Activated T-helper 1 cell treated with anti-CD3 and anti-CD28 coated beads, Interleukin-12 subunit alpha, Interleukin-12 subunit beta, Interleukin-2, Interleukin-4 antibody, amounts not matched to agents 30 ng/mL and 10 ng/mL and 1 ng/mL, durations not matched to agents 14 hours and 24 hours and 36 hours (primary cell): Measurements from ENCODE around the gene OBSCN. TPM values are rescaled to one million over a fixed set of nuclear protein-coding genes. Genes with fewer than 3 reads are reported as not detected.

Experiments used
- DNase-seq: peaks from one replicate; pipeline ENCODE4 v3.0.0; 2021; ENCODE audit warnings: low spot score
- H3K27ac Mint-ChIP-seq: one replicate; pipeline ENCODE4 v1.8.0; 2021; ENCODE audit warnings: mild to moderate bottlenecking, mixed read lengths
- H3K27me3 Mint-ChIP-seq: one replicate; pipeline ENCODE4 v1.8.0; 2022; ENCODE audit warnings: mild to moderate bottlenecking, moderate library complexity, mixed read lengths; ENCODE audit not compliant: insufficient read depth
- H3K36me3 Mint-ChIP-seq: one replicate; pipeline ENCODE4 v1.8.0; 2021; ENCODE audit warnings: low read depth, mixed read lengths
- H3K4me1 Mint-ChIP-seq: one replicate; pipeline ENCODE4 v1.8.0; 2021; ENCODE audit warnings: low read depth, mixed read lengths
- H3K4me3 Mint-ChIP-seq: one replicate; pipeline ENCODE4 v1.8.0; 2021; ENCODE audit warnings: mild to moderate bottlenecking, moderate library complexity, mixed read lengths
- H3K9me3 Mint-ChIP-seq: one replicate; pipeline ENCODE4 v1.8.0; 2021; ENCODE audit warnings: mixed read lengths
- intact Hi-C: fragments of 100-400 bp; cut with micrococcal nuclease; formaldehyde crosslinking; loops from one replicate; pipeline ENCODE4 v1.15.1; 2024
- total RNA-seq: library from RNA; stranded (reverse); gene quantifications from 2 replicates; pipeline ENCODE4 v1.2.3, GENCODE V29; 2022

The OBSCN gene
- total RNA-seq, 1 donor from 2014 or later: 15.2 TPM

DNA sequence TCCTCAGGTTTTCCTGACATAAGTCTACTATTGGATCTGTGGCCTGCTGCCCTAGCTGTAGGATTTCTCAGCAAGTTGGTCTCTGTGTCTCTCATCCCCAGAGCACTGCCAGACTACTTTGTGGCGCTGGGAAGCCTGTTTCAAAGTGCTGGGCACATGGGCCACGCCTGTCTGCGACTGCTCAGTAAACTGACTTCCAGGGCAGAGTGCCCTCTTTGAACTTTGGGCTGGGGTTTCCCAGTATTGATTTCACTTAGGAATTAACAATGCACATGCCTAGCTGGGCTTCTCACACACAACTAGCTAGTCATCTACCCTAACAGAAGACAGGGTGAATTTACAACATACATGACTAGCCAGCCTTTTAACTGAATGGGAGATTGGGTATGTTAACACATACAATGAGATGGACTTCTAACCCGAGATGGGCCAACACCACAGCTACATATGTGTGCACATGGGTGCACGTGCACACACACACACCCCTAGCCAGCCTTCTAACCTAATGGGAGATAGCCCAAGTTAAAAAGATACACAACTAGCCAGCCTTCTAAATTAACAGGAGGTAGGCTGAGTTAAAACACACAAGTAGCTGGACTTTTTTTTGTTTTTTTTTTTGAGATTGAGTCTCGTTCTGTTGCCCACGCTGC, 215.7 kb downstream of the OBSCN start:
- H3K27me3 Mint-ChIP-seq: peaks cover 13% of the 10 kb centered on the region
- DNase-seq: no peak
- H3K4me1 Mint-ChIP-seq: peaks cover 6% of the 10 kb centered on the region
- H3K4me3 Mint-ChIP-seq: no peak overlapping the region
- intact Hi-C loops: no loop called here
- H3K27ac Mint-ChIP-seq: no peak overlapping the region
- H3K36me3 Mint-ChIP-seq: peaks cover 3% of the 10 kb centered on the region
- H3K9me3 Mint-ChIP-seq: no peaks in the 10 kb centered on the region

DNA sequence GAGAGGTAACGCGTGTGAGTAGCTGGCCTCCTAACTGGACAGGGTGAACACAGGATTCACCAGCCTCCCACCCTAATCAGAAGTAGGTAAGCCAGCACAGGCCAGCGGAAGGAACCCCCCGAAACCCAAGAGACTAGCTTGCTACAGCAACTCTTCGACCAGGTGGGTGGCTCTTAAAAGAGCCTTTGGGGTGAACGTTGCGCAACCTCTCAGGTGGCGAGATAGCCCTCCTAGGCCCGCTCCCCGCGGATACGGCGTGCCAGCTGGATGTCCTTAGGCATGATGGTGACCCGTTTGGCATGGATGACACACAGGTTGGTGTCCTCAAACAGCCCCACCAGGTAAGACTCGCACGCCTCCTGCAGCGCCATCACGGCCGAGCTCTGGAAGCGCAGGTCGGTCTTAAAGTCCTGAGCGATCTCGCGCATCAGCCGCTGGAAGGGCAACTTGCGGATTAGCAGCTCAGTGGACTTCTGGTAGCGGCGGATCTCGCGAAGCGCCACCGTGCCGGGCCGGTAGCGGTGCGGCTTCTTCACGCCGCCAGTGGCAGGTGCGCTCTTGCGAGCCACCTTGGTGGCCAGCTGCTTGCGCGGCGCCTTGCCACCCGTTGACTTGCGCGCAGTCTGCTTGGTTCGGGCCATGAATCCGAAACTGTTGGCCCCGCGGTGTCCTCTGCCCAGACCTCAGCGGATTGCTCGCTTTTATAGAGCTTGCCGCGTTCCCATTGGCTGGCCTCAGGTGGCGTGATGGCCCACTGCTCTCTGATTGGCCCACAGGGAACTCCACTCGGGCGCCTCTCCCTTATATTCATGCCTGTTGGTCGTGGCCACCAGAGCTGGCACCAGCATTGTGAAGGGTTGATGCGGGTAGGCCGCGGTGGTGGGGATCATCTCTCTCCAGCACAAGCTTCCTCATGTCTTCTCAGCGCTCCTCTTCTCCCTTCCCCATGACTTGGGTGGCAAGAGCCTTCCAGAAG, 217.1 kb downstream of the OBSCN start:
- intact Hi-C loops: no loop called here
- H3K4me3 Mint-ChIP-seq: no peak overlapping the region
- peaks cover 3% of the 10 kb centered on the region for H3K36me3 Mint-ChIP-seq
- peaks cover 15% of the 10 kb centered on the region for H3K27me3 Mint-ChIP-seq
- H3K9me3 Mint-ChIP-seq: no peaks in the 10 kb centered on the region
- H3K4me1 Mint-ChIP-seq: peaks cover 6% of the 10 kb centered on the region
- DNase-seq: no peak
- no peak overlapping the region for H3K27ac Mint-ChIP-seq

DNA sequence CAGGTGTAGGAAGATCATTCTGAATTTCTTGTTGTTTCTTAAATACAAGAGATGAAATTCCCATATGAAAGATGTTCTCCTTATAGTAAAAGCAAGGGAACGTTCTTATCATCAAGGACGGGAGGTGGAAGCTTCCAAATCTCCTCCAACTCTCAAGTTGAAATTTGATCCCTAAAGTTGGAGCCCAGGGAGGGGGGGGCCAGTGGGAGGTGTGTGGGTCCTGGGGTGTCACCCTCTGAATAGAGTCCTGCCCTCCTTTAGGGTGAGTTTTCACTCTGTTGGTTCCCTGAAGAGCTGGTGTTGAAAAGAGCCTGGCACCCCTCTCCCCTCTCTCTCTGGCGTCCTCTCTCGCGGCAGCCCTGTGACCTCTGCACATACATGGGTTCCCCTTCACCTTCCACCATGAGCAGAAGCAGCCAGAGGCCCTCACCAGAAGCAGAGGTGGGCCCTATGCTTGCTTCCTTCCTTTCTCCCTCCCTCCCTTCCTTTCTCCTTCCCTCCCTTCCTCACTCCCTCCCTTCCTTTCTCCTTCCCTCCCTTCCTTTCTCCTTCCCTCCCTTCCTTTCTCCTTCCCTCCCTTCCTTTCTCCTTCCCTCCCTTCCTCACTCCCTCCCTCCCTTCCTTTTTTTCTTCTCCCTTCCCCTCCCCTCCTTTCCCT, 218.8 kb downstream of the OBSCN start:
- H3K36me3 Mint-ChIP-seq: peaks cover 3% of the 10 kb centered on the region
- H3K27me3 Mint-ChIP-seq: peaks cover 18% of the 10 kb centered on the region
- H3K4me3 Mint-ChIP-seq: no peak overlapping the region
- DNase-seq: no peak
- no peaks in the 10 kb centered on the region for H3K4me1 Mint-ChIP-seq
- intact Hi-C loops: no loop called here
- H3K9me3 Mint-ChIP-seq: no peaks in the 10 kb centered on the region
- H3K27ac Mint-ChIP-seq: no peak overlapping the region

DNA sequence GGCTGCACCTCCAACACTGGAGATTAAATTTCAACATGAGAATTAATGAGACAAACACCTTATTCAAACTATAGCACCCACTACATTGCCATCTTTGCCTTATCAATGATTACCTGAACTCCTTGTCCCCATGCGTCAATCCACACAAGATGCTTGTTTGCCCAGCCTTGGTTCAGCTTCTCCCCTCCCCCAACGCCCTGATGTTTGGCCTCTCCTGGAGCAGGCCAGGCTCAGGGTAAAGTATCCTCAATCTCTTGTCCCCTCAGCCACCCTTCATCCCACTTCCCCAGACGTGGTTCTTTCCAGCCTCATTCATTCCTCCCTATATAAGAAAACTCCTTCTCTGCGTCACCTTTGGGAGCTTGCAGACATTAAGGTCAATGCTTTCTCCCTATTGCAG, 220.6 kb downstream of the OBSCN start:
- Mint-ChIP-seq H3K4me3 (no peak overlapping the region), H3K9me3 (no peaks in the 10 kb centered on the region), H3K4me1 (no peaks in the 10 kb centered on the region), H3K27me3 (peaks cover 23% of the 10 kb centered on the region), H3K36me3 (no peaks in the 10 kb centered on the region), H3K27ac (no peak overlapping the region)
- intact Hi-C loops: no loop called here
- DNase-seq: no peak

Other genes with a start within 250 kb of the OBSCN start
- not detected in 2 replicates for gene WNT3A, start 201.0 kb upstream of the OBSCN start, total RNA-seq
- gene ARF1, start 125.3 kb upstream of the OBSCN start, total RNA-seq: 404 TPM in 2 replicates
- 27.7 and 30.7 TPM in 2 replicates for gene C1orf35, start 104.7 kb upstream of the OBSCN start, total RNA-seq
- 53.3 and 61.7 TPM in 2 replicates for gene MRPL55, start 98.7 kb upstream of the OBSCN start, total RNA-seq
- 201 and 202 TPM in 2 replicates for gene GUK1, start 67.8 kb upstream of the OBSCN start, total RNA-seq
- 0.61 and 0.93 TPM in 2 replicates for gene GJC2, start 58.1 kb upstream of the OBSCN start, total RNA-seq
- gene IBA57, start 42.2 kb upstream of the OBSCN start, total RNA-seq: 7.5 and 8.1 TPM in 2 replicates
- 60.7 and 63.2 TPM in 2 replicates for gene TRIM11, start 198.8 kb downstream of the OBSCN start, total RNA-seq
- 1.4 and 1.7 TPM in 2 replicates for gene TRIM17, start 208.8 kb downstream of the OBSCN start, total RNA-seq